AML-193 (cell line): ENCODE measurements around the gene TTLL9.

Experiments
- DNase-seq, 2 experiments: peaks; one replicate each; lab custom pipeline; 2025; lab: John Stamatoyannopoulos, UW

TTLL9 gene

GRCh38 chr20:31945785-31946184 lies 75.4 kb downstream of the TTLL9 start:
- DNase-seq, result no peak

GRCh38 chr20:31948008-31948407 lies 77.6 kb downstream of the TTLL9 start:
- DNase-seq, result no peak

GRCh38 chr20:31949877-31950646 lies 79.6 kb downstream of the TTLL9 start:
- no peak for DNase-seq

- DNase-seq, result no peak
These were observed 80.7 kb downstream of the TTLL9 start for GRCh38 chr20:31951203-31951529.

- DNase-seq, result peak; percentile 91 to 94
These were observed 81.4 kb downstream of the TTLL9 start, which contains the start of gene PDRG1 for GRCh38 chr20:31951530-31952453. Gene PDRG1 (minus strand): TSS chr20:31952046. CDS start chr20:31951961, 85 bp downstream.

GRCh38 chr20:31953556-31954148 lies 83.2 kb downstream of the TTLL9 start:
- DNase-seq, result no peak

GRCh38 chr20:31954500-31954899 lies 84.1 kb downstream of the TTLL9 start:
- no peak for DNase-seq

- DNase-seq, result no peak
These were observed 86.4 kb downstream of the TTLL9 start for GRCh38 chr20:31956556-31957526.

GRCh38 chr20:31962761-31963160 lies 92.3 kb downstream of the TTLL9 start:
- no peak for DNase-seq

GRCh38 chr20:31963889-31964288 lies 93.5 kb downstream of the TTLL9 start:
- no peak for DNase-seq

- no peak for DNase-seq
These were observed 96.7 kb downstream of the TTLL9 start for GRCh38 chr20:31966991-31967655.

- DNase-seq, result peak; percentile 28 to 33
These were observed 97.4 kb downstream of the TTLL9 start, which contains the start of gene XKR7 for GRCh38 chr20:31967830-31968249. Gene XKR7 (plus strand): TSS chr20:31968151. CDS start chr20:31968176, 25 bp downstream.

- peak; percentile 44 to 51 for DNase-seq
These were observed 98.1 kb downstream of the TTLL9 start for GRCh38 chr20:31968291-31969126.

- DNase-seq, result no peak
These were observed 99.6 kb downstream of the TTLL9 start for GRCh38 chr20:31969991-31970390.

- DNase-seq, result no peak
These were observed 102.1 kb downstream of the TTLL9 start for GRCh38 chr20:31972471-31973021.

GRCh38 chr20:31974296-31974695 lies 103.9 kb downstream of the TTLL9 start:
- DNase-seq, result no peak

- DNase-seq, result no peak
These were observed 104.6 kb downstream of the TTLL9 start for GRCh38 chr20:31974951-31975487.

- no peak for DNase-seq
These were observed 105.4 kb downstream of the TTLL9 start for GRCh38 chr20:31975874-31976273.

- no peak for DNase-seq
These were observed 106.6 kb downstream of the TTLL9 start for GRCh38 chr20:31977080-31977479.
